ENCODE results near the gene RNF224. TPM values are rescaled to one million over a fixed set of nuclear protein-coding genes. Genes with fewer than 3 reads are reported as not detected.

Gene RNF224
- total and polyA plus RNA-seq, 2 of the 13 experiments (the other 11 are each of a cell fraction or from before 2014, with no cell fraction given), result 0.09 TPM; not detected in 1

- TF ChIP-seq MAFG (CRISPR knock-in tag; IDR thresholded peaks at IDR 0.05), result no peak
- no peak for TF ChIP-seq HMG20B (CRISPR knock-in tag; conservative IDR thresholded peaks at IDR 0.05)
- TF ChIP-seq NFIC (IDR thresholded peaks at IDR 0.05; ENCODE audit: low read length), result no peak
- TF ChIP-seq, protein P1, sequence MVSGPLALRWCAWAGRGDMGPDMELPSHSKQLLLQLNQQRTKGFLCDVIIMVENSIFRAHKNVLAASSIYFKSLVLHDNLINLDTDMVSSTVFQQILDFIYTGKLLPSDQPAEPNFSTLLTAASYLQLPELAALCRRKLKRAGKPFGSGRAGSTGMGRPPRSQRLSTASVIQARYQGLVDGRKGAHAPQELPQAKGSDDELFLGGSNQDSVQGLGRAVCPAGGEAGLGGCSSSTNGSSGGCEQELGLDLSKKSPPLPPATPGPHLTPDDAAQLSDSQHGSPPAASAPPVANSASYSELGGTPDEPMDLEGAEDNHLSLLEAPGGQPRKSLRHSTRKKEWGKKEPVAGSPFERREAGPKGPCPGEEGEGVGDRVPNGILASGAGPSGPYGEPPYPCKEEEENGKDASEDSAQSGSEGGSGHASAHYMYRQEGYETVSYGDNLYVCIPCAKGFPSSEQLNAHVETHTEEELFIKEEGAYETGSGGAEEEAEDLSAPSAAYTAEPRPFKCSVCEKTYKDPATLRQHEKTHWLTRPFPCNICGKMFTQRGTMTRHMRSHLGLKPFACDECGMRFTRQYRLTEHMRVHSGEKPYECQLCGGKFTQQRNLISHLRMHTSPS (CRISPR knock-in tag; IDR thresholded peaks at IDR 0.05; ENCODE audit: low read depth), result peak; percentile 16; the same call in 1 of the 2 replicates
- TF ChIP-seq YEATS4 (CRISPR knock-in tag; IDR thresholded peaks at IDR 0.05; ENCODE audit: borderline replicate concordance), result peak; percentile 94
- 0 out of 2 replicates have a peak, but pooled peaks have one; percentile 46 for TF ChIP-seq RFX5 (IDR thresholded peaks at IDR 0.05; ENCODE audit: low read depth, low read length)
- TF ChIP-seq SNRNP70 (IDR thresholded peaks at IDR 0.05; ENCODE audit: low read depth, low read length), result no peak
- TF ChIP-seq, protein P2, sequence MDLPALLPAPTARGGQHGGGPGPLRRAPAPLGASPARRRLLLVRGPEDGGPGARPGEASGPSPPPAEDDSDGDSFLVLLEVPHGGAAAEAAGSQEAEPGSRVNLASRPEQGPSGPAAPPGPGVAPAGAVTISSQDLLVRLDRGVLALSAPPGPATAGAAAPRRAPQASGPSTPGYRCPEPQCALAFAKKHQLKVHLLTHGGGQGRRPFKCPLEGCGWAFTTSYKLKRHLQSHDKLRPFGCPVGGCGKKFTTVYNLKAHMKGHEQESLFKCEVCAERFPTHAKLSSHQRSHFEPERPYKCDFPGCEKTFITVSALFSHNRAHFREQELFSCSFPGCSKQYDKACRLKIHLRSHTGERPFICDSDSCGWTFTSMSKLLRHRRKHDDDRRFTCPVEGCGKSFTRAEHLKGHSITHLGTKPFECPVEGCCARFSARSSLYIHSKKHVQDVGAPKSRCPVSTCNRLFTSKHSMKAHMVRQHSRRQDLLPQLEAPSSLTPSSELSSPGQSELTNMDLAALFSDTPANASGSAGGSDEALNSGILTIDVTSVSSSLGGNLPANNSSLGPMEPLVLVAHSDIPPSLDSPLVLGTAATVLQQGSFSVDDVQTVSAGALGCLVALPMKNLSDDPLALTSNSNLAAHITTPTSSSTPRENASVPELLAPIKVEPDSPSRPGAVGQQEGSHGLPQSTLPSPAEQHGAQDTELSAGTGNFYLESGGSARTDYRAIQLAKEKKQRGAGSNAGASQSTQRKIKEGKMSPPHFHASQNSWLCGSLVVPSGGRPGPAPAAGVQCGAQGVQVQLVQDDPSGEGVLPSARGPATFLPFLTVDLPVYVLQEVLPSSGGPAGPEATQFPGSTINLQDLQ (CRISPR knock-in tag; IDR thresholded peaks at IDR 0.05), result no peak; the same call in 1 of the 2 replicates
- TF ChIP-seq, protein P3, sequence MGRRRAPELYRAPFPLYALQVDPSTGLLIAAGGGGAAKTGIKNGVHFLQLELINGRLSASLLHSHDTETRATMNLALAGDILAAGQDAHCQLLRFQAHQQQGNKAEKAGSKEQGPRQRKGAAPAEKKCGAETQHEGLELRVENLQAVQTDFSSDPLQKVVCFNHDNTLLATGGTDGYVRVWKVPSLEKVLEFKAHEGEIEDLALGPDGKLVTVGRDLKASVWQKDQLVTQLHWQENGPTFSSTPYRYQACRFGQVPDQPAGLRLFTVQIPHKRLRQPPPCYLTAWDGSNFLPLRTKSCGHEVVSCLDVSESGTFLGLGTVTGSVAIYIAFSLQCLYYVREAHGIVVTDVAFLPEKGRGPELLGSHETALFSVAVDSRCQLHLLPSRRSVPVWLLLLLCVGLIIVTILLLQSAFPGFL (CRISPR knock-in tag; IDR thresholded peaks at IDR 0.05), result no peak
- TF ChIP-seq ATRX (CRISPR knock-in tag; IDR thresholded peaks at IDR 0.05; ENCODE audit: borderline replicate concordance), result no peak; the same call in 1 of the 2 replicates
- TF ChIP-seq, protein P4, sequence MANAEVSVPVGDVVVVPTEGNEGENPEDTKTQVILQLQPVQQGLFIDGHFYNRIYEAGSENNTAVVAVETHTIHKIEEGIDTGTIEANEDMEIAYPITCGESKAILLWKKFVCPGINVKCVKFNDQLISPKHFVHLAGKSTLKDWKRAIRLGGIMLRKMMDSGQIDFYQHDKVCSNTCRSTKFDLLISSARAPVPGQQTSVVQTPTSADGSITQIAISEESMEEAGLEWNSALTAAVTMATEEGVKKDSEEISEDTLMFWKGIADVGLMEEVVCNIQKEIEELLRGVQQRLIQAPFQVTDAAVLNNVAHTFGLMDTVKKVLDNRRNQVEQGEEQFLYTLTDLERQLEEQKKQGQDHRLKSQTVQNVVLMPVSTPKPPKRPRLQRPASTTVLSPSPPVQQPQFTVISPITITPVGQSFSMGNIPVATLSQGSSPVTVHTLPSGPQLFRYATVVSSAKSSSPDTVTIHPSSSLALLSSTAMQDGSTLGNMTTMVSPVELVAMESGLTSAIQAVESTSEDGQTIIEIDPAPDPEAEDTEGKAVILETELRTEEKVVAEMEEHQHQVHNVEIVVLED (CRISPR knock-in tag; IDR thresholded peaks at IDR 0.05; ENCODE audit: borderline replicate concordance), result peak; percentile 95
- no peak; the same call in 1 of the 2 replicates for TF ChIP-seq CHD2 (IDR thresholded peaks at IDR 0.05; ENCODE audit: low read depth, low read length)
- TF ChIP-seq HOXA9 (CRISPR knock-in tag; IDR thresholded peaks at IDR 0.05; ENCODE audit: borderline replicate concordance), result no peak
- peak; percentile 25; the same call in 1 of the 2 replicates for TF ChIP-seq TMF1 (CRISPR knock-in tag; IDR thresholded peaks at IDR 0.05; ENCODE audit: low read depth)
- no peak for TF ChIP-seq ZNF616 (CRISPR knock-in tag; IDR thresholded peaks at IDR 0.05; ENCODE audit: low read depth)
- peak; percentile 89 for TF ChIP-seq KMT2A (CRISPR knock-in tag; IDR thresholded peaks at IDR 0.05)
- peak; percentile 99 for TF ChIP-seq FOXK1 (CRISPR knock-in tag; IDR thresholded peaks at IDR 0.05; ENCODE audit: borderline replicate concordance, low read depth)
- no peak for TF ChIP-seq PTBP1 (IDR thresholded peaks at IDR 0.05; ENCODE audit: low read depth, low read length, poor library complexity, severe bottlenecking)
- no peak for TF ChIP-seq ZNF468 (CRISPR knock-in tag; IDR thresholded peaks at IDR 0.05)
- TF ChIP-seq GRHL1 (CRISPR knock-in tag; conservative IDR thresholded peaks at IDR 0.05), result no peak
Measured at GRCh38 chr9:137188490-137189296, 38.6 kb upstream of the RNF224 start, which contains the start of the genes ANAPC2 and SSNA1 (continued).
